Measurements from ENCODE around the gene NOL4L. TPM values are rescaled to one million over a fixed set of nuclear protein-coding genes. Genes with fewer than 3 reads are reported as not detected.

NOL4L gene
- total RNA-seq, 1 donor from 2014 or later, result 19.7 TPM

DNA sequence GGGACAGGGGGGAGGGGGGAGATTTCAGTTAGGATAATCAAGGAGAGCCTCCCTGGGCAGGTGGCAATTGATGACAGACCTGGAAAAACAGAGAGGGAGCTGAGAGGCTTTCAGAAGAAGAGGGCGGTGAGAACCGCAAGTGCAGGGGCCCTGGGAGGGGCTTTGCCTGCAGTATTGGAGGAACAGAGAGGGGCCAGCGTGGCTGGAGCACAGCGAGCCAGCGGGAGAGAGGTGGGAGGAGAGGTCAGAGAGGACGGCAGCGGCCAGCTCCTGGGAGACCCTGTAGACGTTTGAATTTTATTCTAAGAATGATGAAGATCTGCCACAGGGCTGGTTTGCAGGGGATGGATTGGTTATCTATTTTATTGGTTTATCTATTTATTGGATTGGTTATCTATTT, 34.5 kb upstream of the NOL4L start:
- Histone ChIP-seq H3K36me3 (no peaks in the 10 kb centered on the region), H3K4me1 (no peaks in the 10 kb centered on the region), H3K27ac (no peak overlapping the region), H3K4me3 (no peak overlapping the region), H3K27me3 (peaks cover 4% of the 10 kb centered on the region), H3K9me3 (no peaks in the 10 kb centered on the region)
- DNase-seq, result no peak
- intact Hi-C loops (cut with DNase I), result no loop called here
- TF ChIP-seq, protein P1, sequence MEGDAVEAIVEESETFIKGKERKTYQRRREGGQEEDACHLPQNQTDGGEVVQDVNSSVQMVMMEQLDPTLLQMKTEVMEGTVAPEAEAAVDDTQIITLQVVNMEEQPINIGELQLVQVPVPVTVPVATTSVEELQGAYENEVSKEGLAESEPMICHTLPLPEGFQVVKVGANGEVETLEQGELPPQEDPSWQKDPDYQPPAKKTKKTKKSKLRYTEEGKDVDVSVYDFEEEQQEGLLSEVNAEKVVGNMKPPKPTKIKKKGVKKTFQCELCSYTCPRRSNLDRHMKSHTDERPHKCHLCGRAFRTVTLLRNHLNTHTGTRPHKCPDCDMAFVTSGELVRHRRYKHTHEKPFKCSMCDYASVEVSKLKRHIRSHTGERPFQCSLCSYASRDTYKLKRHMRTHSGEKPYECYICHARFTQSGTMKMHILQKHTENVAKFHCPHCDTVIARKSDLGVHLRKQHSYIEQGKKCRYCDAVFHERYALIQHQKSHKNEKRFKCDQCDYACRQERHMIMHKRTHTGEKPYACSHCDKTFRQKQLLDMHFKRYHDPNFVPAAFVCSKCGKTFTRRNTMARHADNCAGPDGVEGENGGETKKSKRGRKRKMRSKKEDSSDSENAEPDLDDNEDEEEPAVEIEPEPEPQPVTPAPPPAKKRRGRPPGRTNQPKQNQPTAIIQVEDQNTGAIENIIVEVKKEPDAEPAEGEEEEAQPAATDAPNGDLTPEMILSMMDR (IDR thresholded peaks at IDR 0.05), result no peak
- ATAC-seq, result no peak

DNA sequence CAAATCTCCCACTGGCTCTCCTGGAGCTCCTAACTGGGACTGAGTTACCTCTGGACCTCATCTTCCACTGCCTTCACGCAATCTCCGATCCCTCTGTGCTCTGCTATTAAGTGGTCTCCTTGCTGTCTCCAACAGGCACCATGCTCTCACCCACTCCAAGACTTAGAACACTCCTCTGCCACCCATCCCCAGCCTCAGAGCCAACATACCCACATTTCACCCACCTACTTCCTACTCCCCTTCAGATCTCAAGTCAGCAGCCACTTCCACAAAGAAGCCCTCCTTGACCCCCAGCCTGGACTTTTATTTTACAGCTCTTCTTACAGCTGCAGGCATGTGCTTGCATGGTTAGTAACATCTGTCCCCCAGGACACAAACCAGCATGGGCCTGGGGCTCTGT, 29.6 kb upstream of the NOL4L start:
- DNase-seq (no peak), ATAC-seq (no peak)
- Histone ChIP-seq H3K4me1 (no peaks in the 10 kb centered on the region), H3K27me3 (peaks cover 4% of the 10 kb centered on the region), H3K36me3 (no peaks in the 10 kb centered on the region), H3K27ac (no peak overlapping the region), H3K9me3 (no peaks in the 10 kb centered on the region), H3K4me3 (no peak overlapping the region)
- intact Hi-C loops (cut with DNase I), result no loop called here
- TF ChIP-seq, protein P1 (IDR thresholded peaks at IDR 0.05), result no peak

DNA sequence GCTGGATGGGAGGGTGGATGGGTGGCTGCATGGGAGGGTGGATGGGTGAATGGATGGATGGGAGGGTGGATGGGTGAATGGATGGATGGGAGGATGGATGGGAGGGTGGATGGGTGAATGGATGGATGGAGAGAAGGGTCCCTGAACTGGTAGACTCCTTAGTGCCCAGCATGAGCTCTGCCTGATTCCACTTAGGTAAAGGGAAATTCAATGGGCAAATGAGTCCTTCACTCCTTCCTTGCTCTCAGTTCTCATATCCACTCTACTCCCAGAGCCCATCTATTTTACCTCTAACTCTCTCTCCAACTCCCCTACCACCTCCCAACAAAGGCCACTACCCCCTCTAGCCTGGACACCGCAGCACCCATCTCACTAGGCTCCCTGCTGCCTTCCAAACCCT, 29.2 kb upstream of the NOL4L start:
- no peak for ATAC-seq
- TF ChIP-seq, protein P1 (IDR thresholded peaks at IDR 0.05), result no peak
- intact Hi-C loops (cut with DNase I), result no loop called here
- H3K36me3 ChIP-seq, result no peaks in the 10 kb centered on the region
- no peaks in the 10 kb centered on the region for H3K4me1 ChIP-seq
- no peaks in the 10 kb centered on the region for H3K9me3 ChIP-seq
- H3K27me3 ChIP-seq, result peaks cover 4% of the 10 kb centered on the region
- no peak overlapping the region for H3K4me3 ChIP-seq
- no peak for DNase-seq
- no peak overlapping the region for H3K27ac ChIP-seq

DNA sequence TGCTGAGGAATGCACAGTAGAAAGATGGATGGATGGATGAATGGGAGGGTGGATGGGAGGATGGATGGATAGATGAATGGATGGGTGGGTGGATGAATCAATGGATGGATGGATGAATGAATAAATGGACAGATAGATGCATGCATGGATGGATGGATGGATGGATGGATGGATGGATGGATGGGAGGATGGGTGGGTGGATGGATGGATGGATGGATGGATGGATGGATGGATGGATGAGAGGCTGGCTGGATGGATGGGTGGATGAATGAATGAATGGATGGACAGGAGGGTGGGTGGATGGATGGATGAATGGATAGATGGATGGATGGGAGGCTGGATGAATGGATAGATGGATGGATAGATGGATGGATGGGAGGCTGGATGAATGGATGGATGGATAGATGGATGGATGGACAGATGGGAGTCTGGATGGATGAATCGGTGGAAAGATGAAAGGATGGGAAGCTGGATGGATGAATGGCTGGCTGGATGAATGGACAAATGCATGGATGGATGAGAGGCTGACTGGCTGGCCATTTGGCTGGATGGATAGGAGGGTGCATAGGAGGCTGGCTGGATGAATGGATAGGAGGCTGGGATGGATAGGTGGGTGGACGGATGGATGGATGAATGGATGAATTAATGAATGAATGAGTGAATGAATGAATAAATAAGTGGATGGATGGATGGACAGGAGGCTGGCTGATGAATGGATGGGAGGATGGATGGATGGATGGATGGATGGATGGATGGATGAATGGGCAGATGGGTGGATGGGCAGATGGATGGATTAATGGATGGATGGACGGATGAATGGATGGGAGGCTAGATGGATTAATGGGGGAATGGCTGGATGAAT, 28.3 kb upstream of the NOL4L start:
- Histone ChIP-seq H3K27me3 (no peaks in the 10 kb centered on the region), H3K4me1 (no peaks in the 10 kb centered on the region), H3K4me3 (no peak overlapping the region), H3K36me3 (no peaks in the 10 kb centered on the region), H3K9me3 (no peaks in the 10 kb centered on the region), H3K27ac (no peak overlapping the region)
- no peak for DNase-seq
- intact Hi-C loops (cut with DNase I), result no loop called here
- no peak for ATAC-seq
- TF ChIP-seq, protein P1 (IDR thresholded peaks at IDR 0.05), result no peak

DNA sequence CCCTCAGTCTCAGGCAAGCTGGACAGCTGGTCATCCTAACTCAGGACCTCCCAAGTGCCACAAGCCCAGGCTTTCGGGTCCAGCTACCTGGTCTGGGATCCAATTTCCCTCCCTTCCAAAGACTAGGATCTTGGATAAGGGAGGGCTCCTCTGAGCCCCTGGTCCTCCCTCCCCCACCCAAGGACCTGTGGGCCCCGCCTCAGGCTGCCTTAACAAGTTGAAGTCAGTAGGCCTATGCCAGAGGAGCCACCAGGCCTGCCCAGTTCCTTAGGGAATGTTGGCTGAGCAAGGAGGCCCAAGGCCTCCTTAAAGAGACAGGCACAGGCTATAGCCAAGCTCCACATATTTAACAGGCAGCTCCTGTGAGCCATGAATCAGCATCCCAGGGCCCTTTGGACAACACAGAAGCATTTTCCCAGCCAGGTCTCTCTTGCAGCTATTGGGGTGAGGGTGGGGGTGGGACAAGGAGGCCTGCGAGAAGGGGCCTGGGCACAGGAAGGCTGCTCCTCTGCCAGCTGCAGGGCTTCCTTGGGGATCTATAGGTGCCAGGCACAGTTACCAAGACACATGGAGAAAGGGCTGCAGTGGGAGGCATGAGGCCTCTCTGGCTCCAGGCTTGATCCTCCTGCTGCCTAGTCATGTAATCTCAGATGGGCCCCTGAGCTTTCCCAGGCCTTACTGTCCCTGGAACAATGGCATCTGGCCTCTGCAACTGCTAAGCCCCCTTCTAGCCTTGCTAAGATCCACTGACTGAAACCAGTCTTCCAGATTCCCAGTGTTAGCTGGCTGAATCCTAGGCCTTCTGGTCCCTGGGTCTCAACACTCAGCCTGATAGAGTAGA, 27.4 kb upstream of the NOL4L start:
- H3K36me3 ChIP-seq, result no peaks in the 10 kb centered on the region
- DNase-seq, result no peak
- no peak overlapping the region for H3K4me3 ChIP-seq
- no peaks in the 10 kb centered on the region for H3K9me3 ChIP-seq
- no peaks in the 10 kb centered on the region for H3K4me1 ChIP-seq
- no peaks in the 10 kb centered on the region for H3K27me3 ChIP-seq
- TF ChIP-seq, protein P1 (IDR thresholded peaks at IDR 0.05), result no peak
- H3K27ac ChIP-seq, result no peak overlapping the region
- intact Hi-C loops (cut with DNase I), result no loop called here
- no peak for ATAC-seq
